NOMO-1 (cell line): ENCODE results near the gene ZNF473.

Source experiments
- DNase-seq, 2 experiments: peaks; one replicate each; lab custom pipeline; 2025; ENCODE audit not compliant: unreplicated experiment in 2 of 2; lab: John Stamatoyannopoulos, UW

Gene ZNF473

DNA sequence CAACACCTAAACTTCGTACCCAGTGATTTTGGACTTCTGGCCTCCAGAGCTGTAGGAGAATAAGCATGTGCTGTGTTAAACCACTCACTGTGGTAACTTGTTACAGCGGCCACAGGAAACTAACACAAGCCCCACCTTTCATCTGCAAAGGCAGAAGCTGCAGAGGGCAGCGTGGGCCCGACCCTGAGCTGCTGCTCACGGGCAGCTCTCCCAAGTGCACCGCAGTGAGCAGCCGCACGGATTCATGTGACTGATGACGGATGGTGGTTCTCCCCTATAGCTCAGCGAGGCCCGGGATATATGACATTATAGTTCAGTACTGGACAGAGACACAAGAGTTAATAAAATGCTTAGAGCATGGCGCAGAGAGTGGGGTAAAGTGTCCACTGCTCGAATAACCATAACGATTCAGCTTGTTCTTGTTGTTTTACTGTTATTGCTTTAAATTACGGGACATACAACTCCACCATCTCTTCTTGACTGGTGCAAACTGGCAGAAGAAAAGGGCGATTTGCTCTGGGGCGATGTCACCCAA is 22.5 kb upstream of the ZNF473 start:
- DNase-seq, result no peak

DNA sequence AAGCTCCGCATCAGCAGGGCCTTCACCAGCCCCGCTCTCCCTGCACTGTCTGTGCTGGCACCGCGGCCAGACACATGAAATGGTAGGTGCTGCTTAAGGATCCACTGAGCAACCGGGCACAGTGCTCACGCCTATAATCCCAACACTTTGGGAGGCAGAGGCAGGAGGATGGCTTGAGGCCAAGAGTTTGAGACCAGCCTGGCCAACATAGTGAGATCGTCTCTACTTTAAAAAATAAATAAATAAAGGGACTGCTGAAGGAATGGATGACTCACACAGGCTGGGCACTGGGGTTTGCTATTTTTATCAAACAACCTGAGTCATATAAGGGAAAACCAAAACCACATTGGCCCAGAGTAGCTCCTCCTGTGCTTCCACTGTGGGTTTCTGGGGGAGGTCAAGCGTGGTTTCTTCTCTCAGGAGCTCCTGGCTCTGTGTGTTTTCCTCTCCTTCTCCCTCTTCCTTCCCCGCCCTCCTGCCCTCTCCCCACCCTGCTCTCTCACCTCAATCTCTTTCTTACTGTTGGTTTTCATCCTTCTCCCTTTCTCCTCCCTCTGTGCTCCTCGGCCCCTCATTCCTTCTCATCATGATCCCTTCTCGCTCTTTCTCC is 21.9 kb upstream of the ZNF473 start:
- DNase-seq, result peak; percentile 42 to 76

DNA sequence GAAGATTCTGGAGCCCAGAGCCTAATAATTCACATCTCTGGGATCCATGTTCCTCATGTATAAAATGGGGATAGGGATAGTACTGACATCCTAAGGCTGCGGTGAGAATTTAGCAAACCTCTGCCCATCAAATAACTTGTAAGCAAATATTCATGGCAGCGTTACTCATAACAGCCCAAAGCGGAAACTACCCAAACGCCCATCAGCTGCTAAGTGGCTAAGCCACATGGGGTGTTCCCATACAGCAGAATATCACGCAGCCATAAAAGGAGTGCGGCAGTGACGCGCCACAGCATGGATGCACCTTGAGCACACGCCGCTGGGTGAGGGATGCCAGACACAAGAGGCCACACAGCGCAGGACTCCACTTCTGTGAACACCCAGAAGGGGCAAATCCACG is 20.4 kb upstream of the ZNF473 start:
- DNase-seq, result no peak

DNA sequence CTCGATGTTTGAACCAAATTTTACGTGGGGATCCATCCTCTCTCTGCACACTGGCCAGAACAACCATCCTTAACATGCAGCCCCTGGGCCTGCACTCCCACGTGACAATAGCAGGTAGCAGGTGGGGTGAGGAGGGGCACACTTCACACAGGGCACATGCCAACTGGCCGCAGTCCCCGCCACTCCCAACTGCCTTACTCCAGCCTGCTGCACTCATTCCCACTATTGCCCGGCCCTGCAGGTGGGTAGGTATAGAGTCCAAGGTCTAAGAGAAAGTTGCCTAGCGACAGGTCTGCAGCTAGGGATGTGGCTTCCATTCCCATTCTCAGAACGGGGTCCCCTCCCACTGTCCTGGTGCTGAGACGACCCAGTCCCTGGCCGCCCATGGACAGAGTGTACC is 18.6 kb upstream of the ZNF473 start:
- DNase-seq, result no peak

DNA sequence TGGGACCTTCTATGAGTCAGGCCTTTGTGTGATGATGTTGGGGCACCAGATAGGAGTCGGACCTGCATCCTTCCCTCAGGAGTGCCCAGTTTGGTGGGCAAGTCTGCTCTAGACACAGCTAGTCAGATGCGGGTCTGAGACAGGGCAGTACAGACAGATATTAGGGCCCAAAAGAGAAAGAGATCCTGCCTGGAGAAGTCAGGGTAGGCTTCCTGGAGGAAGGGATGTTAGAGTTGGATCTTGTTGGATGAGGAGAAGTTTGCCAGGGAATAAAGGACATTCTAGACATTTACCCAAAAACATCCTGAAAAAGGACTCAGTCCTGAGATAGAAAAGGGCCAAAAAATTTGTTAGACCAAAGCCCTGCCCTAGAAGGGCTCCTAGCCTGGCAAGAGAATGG is 17.9 kb upstream of the ZNF473 start:
- no peak for DNase-seq

DNA sequence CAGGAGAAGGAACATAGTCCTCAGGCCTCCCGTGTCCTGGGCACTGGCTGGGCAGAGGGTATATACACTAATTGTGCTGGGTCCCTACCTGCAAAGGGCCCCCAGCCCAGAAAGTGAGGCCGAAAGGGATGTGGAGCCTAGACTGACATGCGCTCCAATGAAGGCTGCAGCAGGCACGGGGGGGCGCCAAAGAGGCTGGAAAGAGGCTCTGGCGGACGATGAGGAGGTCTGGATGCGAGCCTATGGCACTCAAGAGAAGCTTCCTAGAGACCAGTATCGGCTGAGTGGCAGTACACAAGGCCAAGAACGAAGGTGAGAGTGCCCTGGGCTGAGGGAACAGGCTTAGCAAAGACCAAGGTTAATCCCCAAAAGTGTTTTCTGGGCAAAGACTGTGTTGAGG is 17.3 kb upstream of the ZNF473 start:
- no peak for DNase-seq

DNA sequence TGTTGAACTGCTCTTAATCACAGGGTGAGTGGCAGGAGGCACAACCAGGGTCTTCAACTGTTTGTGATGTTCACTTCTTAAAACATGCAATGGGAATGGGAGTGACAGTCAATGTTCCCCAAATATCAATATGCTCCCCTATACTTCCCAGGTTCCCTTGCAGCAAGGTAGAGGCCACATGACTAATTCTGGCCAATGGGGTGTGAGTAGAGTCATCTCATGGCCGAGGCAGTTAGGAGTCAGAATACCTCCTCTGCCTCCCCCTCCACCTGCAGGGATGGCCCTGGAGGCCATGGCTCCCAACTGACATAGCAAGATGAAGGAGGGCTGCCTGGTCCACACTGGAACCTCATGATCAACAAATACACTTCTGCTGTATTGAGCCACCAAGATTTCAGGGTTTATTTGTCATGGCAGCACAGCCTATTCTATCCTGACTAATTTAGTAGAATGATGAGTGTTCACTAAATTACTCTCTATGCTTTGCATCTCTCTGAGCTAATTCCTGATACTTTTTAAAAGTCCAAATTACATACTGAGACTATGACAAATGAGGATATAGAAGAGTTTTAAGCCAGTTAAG is 9.5 kb upstream of the ZNF473 start:
- DNase-seq, result no peak

DNA sequence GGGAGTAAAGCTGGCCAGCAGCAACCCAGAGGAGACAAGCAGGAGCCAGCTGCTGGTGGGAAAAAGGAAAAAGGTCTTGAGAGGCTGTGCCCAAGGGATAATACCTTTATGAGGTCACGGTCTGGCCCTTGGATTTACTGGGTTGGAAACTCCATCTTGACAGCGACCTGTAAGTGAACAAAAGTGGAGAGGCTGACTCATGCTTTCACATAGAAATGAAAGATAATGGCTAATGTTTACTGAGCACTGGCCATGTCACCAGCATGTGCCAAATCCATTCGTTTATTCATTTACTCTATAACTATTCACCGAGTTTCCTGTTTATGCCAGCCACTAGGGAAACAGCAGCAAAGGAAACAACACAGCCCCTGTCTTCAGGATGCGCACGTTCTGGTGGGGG is 5.3 kb upstream of the ZNF473 start:
- DNase-seq, result no peak

DNA sequence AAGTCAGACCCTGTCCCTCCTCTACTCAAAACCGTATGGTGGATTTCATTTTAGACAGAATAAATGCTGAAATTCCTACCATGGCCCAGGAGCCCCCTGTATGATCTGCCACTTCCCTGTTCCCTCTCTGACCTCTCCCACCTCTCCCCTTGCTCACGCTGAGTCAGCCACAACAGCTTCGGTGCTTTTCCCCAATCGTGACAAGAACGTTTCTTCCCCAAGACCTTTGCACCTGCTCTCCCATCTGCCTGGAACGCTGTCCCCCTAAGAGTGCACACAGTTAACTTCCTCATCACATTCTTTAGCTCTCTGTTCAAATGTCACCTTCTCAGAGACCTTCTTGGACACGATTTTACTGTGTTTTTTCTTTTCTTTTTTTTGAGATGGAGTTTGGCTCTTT is 3.0 kb upstream of the ZNF473 start:
- DNase-seq, result no peak

DNA sequence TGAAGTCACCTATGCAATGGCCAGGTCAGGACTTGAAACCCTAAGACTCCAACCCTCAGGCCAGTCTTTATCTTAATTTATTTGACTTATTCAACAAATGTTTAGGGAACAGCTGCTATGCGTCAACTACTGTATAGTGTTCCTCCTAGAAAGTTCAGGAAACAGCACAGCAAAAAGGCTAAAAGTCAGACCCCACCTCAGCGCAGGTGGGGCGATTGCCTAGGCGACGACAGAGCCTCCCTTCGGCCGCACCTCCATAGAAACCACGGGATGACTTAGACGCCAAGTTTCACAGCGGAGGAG is 1.1 kb upstream of the ZNF473 start:
- peak in 1 of 2 experiments; percentile 39 for DNase-seq

DNA sequence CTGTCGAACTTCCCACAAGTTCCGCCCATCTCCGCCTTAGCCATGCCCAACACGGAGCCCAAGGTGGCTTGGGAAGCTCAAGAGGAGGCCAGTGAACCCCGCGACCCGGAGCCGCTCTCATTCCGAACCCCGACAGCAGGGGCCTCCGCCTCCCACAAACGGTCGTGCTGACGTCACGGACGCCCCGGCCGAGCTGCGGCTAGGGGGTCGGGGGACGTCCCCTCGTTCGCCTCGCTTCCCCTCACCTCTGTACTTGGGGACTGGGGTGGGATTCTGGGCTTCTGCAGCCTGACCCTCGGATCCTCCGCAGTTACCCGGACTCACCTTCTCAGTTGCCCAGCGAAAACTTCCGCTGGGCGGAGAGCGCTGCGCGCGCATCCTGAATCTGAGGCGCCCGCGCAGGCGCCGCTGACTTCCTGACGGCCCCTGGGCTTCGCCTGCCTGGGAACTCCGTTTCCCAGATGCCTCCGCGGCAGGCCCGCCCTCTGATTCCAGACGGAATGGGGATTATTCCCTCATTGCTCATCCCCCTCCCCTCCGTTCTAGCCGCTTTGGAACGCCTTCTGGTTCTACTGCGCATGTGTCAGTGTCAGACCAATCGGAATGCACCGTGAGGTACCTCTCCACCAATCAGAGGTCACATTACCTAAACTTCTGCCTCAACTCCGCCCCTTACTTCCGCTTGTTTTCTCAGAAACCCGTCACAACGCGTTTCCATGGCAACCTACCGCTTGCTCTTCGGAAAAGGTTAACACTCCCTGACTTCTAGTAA is 597 bp upstream of the ZNF473 start, which contains the start of gene VRK3:
Gene VRK3 (minus strand): TSS at position 351 of the 772 bp plus-strand sequence. CDS start 9,210 bp downstream, outside the sequence.
- DNase-seq, result peak; percentile 98 to 100

DNA sequence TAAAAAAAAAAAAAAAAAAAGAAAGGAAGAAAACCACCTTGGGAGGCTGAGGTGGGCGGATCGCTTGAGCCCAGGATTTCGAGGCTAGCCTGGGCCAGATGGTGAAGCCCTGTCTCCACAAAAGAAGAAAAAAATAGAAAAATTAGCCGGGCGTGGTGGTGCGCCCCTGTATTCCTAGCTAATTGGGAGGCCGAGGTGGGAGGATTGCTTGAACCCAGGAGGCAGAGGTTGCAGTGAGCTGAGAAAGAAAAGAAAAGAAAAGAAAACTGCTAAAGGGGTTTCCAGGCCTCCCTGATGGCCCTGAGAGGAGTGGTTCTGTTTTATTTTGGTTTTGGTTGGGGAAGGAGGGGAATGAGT is 723 bp downstream of the ZNF473 start:
- DNase-seq, result no peak

DNA sequence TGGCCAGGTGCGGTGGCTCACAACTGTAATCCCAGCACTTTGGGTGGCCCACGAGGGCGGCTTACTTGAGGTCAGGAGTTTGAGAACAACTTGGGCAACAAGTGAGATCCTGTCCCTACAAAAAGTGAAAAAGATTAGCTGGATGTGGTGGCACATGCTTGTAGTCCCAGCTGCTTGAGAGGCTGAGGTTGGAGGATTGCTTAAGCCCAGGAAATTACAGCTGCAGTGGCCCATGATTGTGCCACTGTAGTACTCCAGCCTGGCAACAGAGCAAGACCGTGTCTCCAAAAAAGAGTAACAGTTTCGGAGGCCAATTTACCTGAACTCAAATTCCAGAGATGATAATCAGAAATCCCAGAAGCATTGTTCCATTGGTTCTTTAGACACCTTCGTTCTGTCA is 4.4 kb downstream of the ZNF473 start:
- DNase-seq, result no peak

DNA sequence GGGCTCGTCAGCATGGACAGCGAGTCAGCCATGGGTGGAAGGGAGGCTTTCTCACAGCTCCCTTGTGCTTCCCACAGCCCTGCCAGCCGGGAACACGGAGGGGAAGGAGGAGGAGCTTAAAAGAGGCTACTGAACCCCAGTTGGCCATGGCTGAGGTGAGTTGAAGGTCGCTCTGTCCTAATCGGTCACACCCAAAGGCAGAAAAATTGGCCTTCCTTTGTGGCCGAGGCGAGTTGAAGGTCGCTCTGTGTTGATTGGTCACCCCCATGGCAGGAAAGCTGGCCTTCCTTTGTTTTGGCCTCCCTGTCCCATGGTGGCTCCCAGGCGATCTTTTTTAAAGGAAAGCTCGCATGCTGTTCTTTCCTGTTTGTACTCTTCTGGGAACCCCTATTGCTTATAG is 5.1 kb downstream of the ZNF473 start:
- DNase-seq, result no peak

DNA sequence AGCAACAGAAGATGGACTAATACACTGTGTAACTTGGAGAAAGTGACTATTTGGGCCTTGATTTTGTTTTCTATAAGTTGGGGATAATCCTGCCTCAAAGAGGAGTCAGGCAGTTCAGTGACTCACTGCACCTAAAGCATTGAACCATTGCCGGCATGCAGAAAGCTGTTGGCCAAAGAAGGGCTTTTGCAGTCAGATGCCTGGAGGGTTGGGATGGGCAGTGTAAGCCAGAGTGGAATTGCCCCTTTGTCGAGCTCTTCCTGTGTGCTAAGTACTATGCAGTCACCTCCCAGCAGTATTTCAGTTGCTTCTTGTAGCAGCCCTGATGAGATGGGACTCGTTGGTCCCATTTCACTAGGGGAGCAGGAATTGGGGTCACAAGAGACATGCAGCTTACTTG is 11.1 kb downstream of the ZNF473 start:
- no peak for DNase-seq

DNA sequence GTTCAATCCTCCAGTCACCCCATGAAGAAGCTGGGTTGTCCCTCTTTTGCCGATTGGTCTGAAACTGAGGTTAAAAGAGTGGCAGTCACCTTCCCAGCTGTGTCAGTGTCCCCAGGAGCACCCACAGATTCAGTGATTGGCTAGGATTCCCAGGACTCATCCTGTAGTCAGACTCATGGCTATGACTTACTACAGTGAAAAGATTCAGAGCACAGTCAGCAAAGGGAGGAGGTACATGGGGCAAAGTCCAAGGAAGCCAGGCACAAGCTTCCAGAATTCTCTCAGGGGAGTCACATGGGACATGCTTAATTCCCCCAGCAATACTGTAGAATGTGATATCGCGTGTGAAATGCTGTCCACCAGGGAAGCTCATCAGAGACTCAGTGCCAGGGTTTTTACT is 14.2 kb downstream of the ZNF473 start:
- no peak for DNase-seq

DNA sequence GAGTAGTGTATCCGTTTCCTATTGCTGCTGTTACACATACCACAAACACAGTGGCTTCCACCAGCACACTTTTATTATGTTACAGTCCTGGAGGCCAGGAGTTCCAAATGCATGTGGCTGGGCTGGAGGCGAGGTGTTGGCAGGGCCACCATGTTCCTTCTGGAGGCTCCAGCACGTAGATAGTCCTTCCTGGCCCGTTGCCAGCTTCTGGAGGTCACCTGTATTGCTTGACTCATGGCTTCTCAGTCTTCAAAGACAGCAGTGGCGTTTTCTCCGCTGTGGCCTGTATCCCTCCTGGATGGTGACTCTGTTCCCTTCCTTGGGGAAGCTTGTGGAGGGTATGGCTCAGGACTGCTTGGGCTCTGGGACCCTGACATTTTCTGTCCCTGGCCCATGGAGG is 15.2 kb downstream of the ZNF473 start:
- no peak for DNase-seq

DNA sequence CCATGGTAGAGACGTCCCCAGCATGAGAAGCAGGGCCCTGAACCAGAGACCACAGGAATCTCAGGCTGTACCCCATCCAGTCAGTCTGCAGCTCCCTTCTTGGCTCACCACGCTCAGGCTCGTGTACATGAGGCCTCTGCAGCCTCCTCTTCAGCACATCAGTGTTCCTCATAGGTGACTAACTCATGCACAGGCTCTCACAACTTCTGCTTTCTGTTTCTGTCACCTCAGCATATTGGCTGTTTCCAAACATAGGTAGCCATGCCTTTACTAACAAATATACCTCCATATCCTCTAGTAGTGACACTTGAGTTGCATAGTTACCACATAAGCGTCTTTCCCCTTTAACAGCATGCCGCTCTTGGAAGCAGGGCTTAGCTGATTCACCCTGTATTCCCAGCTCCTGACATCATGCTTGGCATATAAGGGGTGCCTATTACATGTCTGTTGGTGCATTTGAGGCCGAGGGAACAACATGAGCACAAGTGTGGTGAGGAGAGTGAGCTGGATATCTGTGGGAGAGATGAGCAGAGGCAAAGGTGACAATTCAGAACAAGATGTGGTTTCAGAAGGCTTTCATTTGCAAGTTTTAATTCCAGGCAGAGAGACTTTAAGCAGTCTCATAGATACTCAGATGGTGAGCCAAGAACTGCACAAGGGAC is 16.7 kb downstream of the ZNF473 start:
- DNase-seq, result no peak

DNA sequence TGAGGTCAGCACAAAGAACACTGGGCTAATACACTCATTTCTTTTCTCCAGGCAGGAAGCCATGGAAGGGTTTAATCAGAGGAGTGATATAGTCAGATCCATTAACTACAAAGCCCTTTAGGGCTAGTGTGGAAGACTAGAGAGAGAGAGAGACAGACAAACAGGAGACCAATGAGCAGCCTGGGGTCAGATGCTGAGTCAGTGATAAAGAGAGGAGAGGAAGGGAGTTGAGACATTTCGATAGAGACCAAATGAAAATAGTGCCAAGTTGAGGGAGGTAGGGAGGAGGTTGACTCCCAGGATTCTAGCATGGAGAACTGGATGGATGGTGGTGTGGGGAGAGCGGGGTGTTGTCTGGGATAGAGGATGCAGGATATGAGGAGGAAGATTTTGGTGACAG is 18.2 kb downstream of the ZNF473 start:
- DNase-seq, result no peak

DNA sequence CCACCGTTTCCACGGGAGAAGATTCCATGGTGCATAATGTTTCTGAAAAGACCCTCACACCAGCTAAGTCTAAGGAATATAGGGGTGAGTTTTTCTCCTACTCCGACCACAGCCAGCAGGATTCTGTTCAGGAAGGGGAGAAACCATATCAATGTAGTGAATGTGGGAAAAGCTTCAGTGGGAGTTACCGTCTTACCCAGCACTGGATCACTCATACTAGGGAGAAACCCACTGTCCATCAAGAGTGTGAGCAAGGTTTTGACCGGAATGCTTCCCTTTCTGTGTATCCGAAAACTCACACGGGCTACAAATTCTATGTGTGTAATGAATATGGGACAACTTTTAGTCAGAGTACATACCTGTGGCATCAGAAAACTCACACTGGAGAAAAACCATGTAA is 19.1 kb downstream of the ZNF473 start:
- DNase-seq, result no peak

DNA sequence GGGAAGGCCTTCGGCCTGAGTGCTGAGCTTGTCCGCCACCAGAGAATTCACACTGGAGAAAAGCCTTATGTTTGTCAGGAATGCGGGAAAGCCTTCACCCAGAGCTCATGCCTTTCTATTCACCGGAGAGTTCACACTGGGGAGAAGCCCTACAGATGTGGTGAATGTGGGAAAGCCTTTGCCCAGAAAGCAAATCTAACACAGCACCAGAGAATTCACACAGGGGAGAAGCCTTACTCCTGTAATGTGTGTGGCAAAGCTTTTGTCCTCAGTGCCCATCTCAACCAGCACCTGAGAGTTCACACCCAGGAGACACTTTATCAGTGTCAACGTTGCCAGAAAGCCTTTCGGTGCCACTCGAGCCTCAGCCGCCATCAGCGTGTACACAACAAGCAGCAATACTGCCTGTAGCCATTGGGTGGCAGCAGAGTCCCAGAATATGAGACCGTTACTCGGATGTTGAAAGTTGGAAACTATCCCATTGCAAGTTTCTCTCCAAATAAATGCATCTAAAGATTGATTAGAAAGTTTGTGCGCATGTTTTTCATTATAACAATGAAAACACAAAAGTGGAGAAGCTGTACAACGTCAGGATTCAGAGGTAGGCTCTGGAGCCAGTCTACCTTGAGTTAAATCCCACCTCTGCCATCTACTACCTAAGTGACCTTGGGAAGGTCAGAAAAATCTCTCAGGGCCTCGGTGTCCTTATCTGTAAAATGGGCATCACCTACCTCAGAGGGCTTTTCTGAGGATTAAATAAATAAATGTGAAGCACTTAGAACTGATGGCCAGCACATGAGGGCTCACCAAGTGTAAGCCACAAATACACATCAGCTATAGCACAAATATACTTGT is 21.1 kb downstream of the ZNF473 start:
- no peak for DNase-seq
